Keratinocyte (primary cell): Measurements from ENCODE around the gene SMYD3. TPM values are rescaled to one million over a fixed set of nuclear protein-coding genes. Genes with fewer than 3 reads are reported as not detected.

ENCODE experiments used
- DNase-seq: peaks from one replicate; pipeline ENCODE4 v3.0.0-alpha.2; 2011; ENCODE audit warnings: low read depth, missing footprints, low spot score
- FAIRE-seq: peaks from 2 replicates; lab custom pipeline; 2011; peaks lifted over from hg19 to GRCh38; lab: Jason Lieb, UNC
- H2AFZ ChIP-seq: 2 replicates; pipeline ENCODE4 v1.6.0; 2012; ENCODE audit warnings: low read length, control low read depth, inconsistent platforms; ENCODE audit not compliant: control insufficient read depth
- H3K27ac ChIP-seq: 2 replicates; pipeline ENCODE4 v1.5.1; 2011; ENCODE audit warnings: low read length; ENCODE audit not compliant: control insufficient read depth, insufficient read depth
- H3K27me3 ChIP-seq: 3 replicates; pipeline ENCODE4 v1.6.0; 2011; ENCODE audit warnings: low read length; ENCODE audit not compliant: control insufficient read depth, insufficient read depth; ENCODE audit errors: extremely low read depth
- H3K36me3 ChIP-seq, 2 experiments: 2 replicates in 1 of 2; 3 replicates in 1 of 2; pipeline ENCODE4 v1.5.1; 2011; ENCODE audit warnings: low read length in 2 of 2, mild to moderate bottlenecking in 1 of 2; ENCODE audit not compliant: control insufficient read depth in 2 of 2, insufficient read depth in 2 of 2; ENCODE audit errors: extremely low read depth in 1 of 2
- H3K4me1 ChIP-seq: 3 replicates; pipeline ENCODE4 v1.5.1; 2011; ENCODE audit warnings: low read length; ENCODE audit not compliant: control insufficient read depth, insufficient read depth; ENCODE audit errors: extremely low read depth
- H3K4me2 ChIP-seq: 3 replicates; pipeline ENCODE4 v1.6.0; 2011; ENCODE audit warnings: low read depth, low read length; ENCODE audit not compliant: control insufficient read depth, insufficient read depth; ENCODE audit errors: extremely low read depth
- H3K4me3 ChIP-seq, 3 experiments: fragments of 200-600 bp in 1 of 3; sonication (generic) in 1 of 3; 2 replicates in 2 of 3; 3 replicates in 1 of 3; pipeline ENCODE4 v1.5.1; 2011 to 2016; ENCODE audit warnings: low read length in 3 of 3, mild to moderate bottlenecking in 3 of 3, control low read depth in 2 of 3, inconsistent platforms in 1 of 3, low read depth in 1 of 3, mixed read lengths in 1 of 3, mixed run types in 1 of 3, moderate library complexity in 1 of 3; ENCODE audit not compliant: control insufficient read depth in 2 of 3, insufficient read depth in 2 of 3; ENCODE audit errors: extremely low read depth in 1 of 3
- H3K79me2 ChIP-seq: 2 replicates; pipeline ENCODE4 v1.6.0; 2012; ENCODE audit warnings: low read length; ENCODE audit not compliant: control insufficient read depth, insufficient read depth
- H3K9ac ChIP-seq: 3 replicates; pipeline ENCODE4 v1.6.0; 2011; ENCODE audit warnings: low read length; ENCODE audit not compliant: control insufficient read depth, insufficient read depth; ENCODE audit errors: extremely low read depth
- H3K9me1 ChIP-seq: 3 replicates; pipeline ENCODE4 v1.6.0; 2011; ENCODE audit warnings: low read length; ENCODE audit not compliant: control insufficient read depth, insufficient read depth; ENCODE audit errors: extremely low read depth
- H3K9me3 ChIP-seq: 2 replicates; pipeline ENCODE4 v1.5.1; 2012; ENCODE audit warnings: low read depth, low read length; ENCODE audit not compliant: control insufficient read depth
- H4K20me1 ChIP-seq: 3 replicates; pipeline ENCODE4 v1.6.0; 2011; ENCODE audit warnings: low read length; ENCODE audit not compliant: control insufficient read depth, insufficient read depth; ENCODE audit errors: extremely low read depth
- EZH2 ChIP-seq: IDR thresholded peaks from one replicate; pipeline ENCODE4 v1.6.1; 2012; ENCODE audit warnings: inconsistent platforms, mild to moderate bottlenecking, low read length, moderate library complexity
- dilution Hi-C: fragments of 300-500 bp; cut with MboI; formaldehyde crosslinking; loops from one replicate; pipeline ENCODE4 v1.7.0; 2020; ENCODE audit warnings: low sequenced_read_pairs; ENCODE audit not compliant: extremely low pct_ligation_motif_present
- polyA plus RNA-seq, 5 experiments: library from polyadenylated mRNA; depleted of rRNA in 3 of 5; stranded (reverse) in 3 of 5; stranded (forward) in 1 of 5; unstranded in 1 of 5; fragments of >200 nt; gene quantifications; 1 replicate in 1 of 5; 2 replicates in 3 of 5; 3 replicates in 1 of 5; pipeline versions ENCODE4 v1.2.1 to v1.2.3, GENCODE V29; 2011 to 2012; ENCODE audit warnings: missing spikeins in 2 of 5, low read depth in 1 of 5, low replicate concordance in 1 of 5
- TF ChIP-seq, protein P1 (sequence below), 3 experiments: IDR thresholded peaks in 1 of 3; conservative IDR thresholded peaks in 1 of 3; optimal IDR thresholded peaks in 1 of 3; 2 replicates in 2 of 3; 3 replicates in 1 of 3; pipeline versions ENCODE3 to v1.5.1; 2011; ENCODE audit warnings: low read length in 3 of 3, mild to moderate bottlenecking in 3 of 3, moderate library complexity in 2 of 3, control low read depth in 1 of 3, inconsistent platforms in 1 of 3; ENCODE audit not compliant: insufficient read depth in 2 of 3; ENCODE audit errors: extremely low read depth in 1 of 3

The SMYD3 gene
- polyA plus RNA-seq, 1 donor (not counting 4 experiments of a cell fraction or from before 2014, with no cell fraction given), result 31.0 TPM

DNA sequence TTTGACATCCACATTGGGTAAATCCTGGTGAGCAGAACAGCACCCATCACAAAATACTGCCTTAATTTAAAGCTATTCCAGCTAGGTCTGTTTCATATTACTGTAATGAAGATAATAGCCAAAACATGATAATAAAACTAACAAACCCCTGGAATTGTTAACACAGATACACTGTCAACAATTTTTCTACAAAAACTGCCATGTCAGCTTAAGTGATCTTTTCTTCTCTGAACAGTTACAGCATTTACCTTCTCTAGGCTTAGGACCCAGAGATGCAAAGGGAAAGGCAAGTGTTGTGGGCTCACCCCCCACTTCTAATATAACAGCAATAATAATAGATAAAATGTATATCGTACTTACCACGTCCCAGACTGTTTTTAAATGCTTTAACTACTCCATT, 92.1 kb downstream of the SMYD3 start:
- Histone ChIP-seq H3K9me3 (peaks cover 3% of the 10 kb centered on the region), H3K9ac (no peak overlapping the region), H2AFZ (no peak overlapping the region), H3K27me3 (no peaks in the 10 kb centered on the region), H3K27ac (no peak overlapping the region), H3K4me2 (no peak overlapping the region), H3K4me1 (peaks cover 5% of the 10 kb centered on the region), H3K79me2 (no peaks in the 10 kb centered on the region), H4K20me1 (no peaks in the 10 kb centered on the region), H3K36me3 (no peaks in the 10 kb centered on the region), H3K4me3 (no peak overlapping the region), H3K9me1 (no peaks in the 10 kb centered on the region)
- dilution Hi-C loops, result no loop called here
- FAIRE-seq (no peak), DNase-seq (no peak)
- TF ChIP-seq, protein P1, sequence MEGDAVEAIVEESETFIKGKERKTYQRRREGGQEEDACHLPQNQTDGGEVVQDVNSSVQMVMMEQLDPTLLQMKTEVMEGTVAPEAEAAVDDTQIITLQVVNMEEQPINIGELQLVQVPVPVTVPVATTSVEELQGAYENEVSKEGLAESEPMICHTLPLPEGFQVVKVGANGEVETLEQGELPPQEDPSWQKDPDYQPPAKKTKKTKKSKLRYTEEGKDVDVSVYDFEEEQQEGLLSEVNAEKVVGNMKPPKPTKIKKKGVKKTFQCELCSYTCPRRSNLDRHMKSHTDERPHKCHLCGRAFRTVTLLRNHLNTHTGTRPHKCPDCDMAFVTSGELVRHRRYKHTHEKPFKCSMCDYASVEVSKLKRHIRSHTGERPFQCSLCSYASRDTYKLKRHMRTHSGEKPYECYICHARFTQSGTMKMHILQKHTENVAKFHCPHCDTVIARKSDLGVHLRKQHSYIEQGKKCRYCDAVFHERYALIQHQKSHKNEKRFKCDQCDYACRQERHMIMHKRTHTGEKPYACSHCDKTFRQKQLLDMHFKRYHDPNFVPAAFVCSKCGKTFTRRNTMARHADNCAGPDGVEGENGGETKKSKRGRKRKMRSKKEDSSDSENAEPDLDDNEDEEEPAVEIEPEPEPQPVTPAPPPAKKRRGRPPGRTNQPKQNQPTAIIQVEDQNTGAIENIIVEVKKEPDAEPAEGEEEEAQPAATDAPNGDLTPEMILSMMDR (optimal IDR thresholded peaks at IDR 0.05 in 1 of 3, IDR thresholded peaks at IDR 0.05 in 1 of 3, conservative IDR thresholded peaks at IDR 0.05 in 1 of 3; ENCODE audit: extremely low read depth in 1 of 3, insufficient read depth in 2 of 3, low read length in 3 of 3), result no peak
- no peak for TF ChIP-seq EZH2

DNA sequence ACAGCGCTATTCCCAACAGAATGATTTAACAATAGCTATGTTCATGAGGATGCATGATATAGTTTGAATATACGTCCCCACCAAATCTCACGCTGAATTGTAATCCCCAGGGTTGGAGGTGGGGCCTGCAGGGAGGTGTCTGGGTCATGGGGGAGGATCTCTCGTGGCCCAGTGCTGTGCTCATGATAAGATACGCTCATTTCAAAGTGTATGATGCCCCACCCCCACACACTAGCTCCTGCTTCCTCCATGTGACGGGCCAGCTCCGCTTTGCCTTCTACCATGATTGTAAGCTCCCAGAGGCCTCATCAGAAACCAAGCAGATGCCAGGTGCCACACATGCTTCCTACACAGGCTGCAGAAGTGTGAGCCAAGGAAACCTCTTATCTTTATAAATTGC, 93.6 kb downstream of the SMYD3 start:
- H3K4me1 ChIP-seq, result peaks cover 5% of the 10 kb centered on the region
- DNase-seq (no peak), FAIRE-seq (no peak)
- no peaks in the 10 kb centered on the region for H3K9me1 ChIP-seq
- H3K27me3 ChIP-seq, result no peaks in the 10 kb centered on the region
- no peak for TF ChIP-seq EZH2
- TF ChIP-seq, protein P1 (optimal IDR thresholded peaks at IDR 0.05 in 1 of 3, IDR thresholded peaks at IDR 0.05 in 1 of 3, conservative IDR thresholded peaks at IDR 0.05 in 1 of 3; ENCODE audit: extremely low read depth in 1 of 3, insufficient read depth in 2 of 3, low read length in 3 of 3), result no peak
- H2AFZ ChIP-seq, result no peak overlapping the region
- no peak overlapping the region for H3K4me3 ChIP-seq
- H3K9me3 ChIP-seq, result no peaks in the 10 kb centered on the region
- no peaks in the 10 kb centered on the region for H3K79me2 ChIP-seq
- no peaks in the 10 kb centered on the region for H4K20me1 ChIP-seq
- dilution Hi-C loops, result no loop called here
- no peak overlapping the region for H3K4me2 ChIP-seq
- H3K36me3 ChIP-seq, result no peaks in the 10 kb centered on the region
- H3K27ac ChIP-seq, result no peak overlapping the region
- H3K9ac ChIP-seq, result no peak overlapping the region
